K562 (cell line): ENCODE measurements around the gene ATP8A1. TPM values are rescaled to one million over a fixed set of nuclear protein-coding genes. Genes with fewer than 3 reads are reported as not detected.

Experiments
- ATAC-seq: fragments of 200-7000 bp; cut with Tn5 transposase; 3 replicates; pipeline ENCODE4 v1.9.1; 2020; ENCODE audit warnings: moderate library complexity
- BruUV-seq: library from RNA; stranded (reverse); fragments of 400-500 nt; replicated peaks from 2 replicates; lab custom pipeline; 2021; lab: Mats Ljungman, UMichigan
- CTCF ChIA-PET: fragments of 300-600 bp; formaldehyde crosslinking; extraction: SDS; loops from one replicate; lab custom pipeline; 2021; ENCODE audit warnings: low intra/inter-chr PET ratio; lab: Yijun Ruan, JAX
- POLR2A ChIA-PET: fragments of 300-600, 350-650 bp; sonication (Branson Sonifier 250); formaldehyde crosslinking; extraction: SDS; loops from one replicate; lab custom pipeline; 2021; ENCODE audit warnings: antibody characterized with exemption, inconsistent platforms; lab: Yijun Ruan, JAX
- DNase-seq, 4 experiments: peaks; one replicate each; pipeline versions ENCODE4 v3.0.0 to v3.0.0-alpha.2; 2011 to 2018; ENCODE audit warnings: low spot score in 3 of 4, mixed read lengths in 3 of 4; ENCODE audit errors: extremely low read depth in 1 of 4
- FAIRE-seq: peaks from 2 replicates; lab custom pipeline; 2011; peaks lifted over from hg19 to GRCh38; lab: Jason Lieb, UNC
- H2AFZ ChIP-seq: 2 replicates; pipeline ENCODE4 v1.6.0; 2011; ENCODE audit warnings: low read depth, low read length, control low read depth, inconsistent platforms
- H3K27ac ChIP-seq: fragments of 200-600 bp; 3 replicates; pipeline ENCODE4 v1.8.0; 2011; ENCODE audit warnings: low read depth, mild to moderate bottlenecking, control low read depth, inconsistent platforms, low read length, moderate library complexity, mixed read lengths; ENCODE audit errors: extremely low read depth
- H3K27me3 ChIP-seq, 2 experiments: fragments of 300-600 bp in 1 of 2; 2 replicates in 1 of 2; 3 replicates in 1 of 2; pipeline versions ENCODE4 v1.6.0 to v1.8.0; 2011; ENCODE audit warnings: inconsistent platforms in 2 of 2, low read length in 2 of 2, mild to moderate bottlenecking in 1 of 2, mixed read lengths in 1 of 2, moderate library complexity in 1 of 2; ENCODE audit not compliant: control insufficient read depth in 2 of 2, insufficient read depth in 2 of 2
- H3K36me3 ChIP-seq: fragments of 300-600 bp; 3 replicates; pipeline ENCODE4 v1.8.0; 2011; ENCODE audit warnings: mild to moderate bottlenecking, low read length, inconsistent platforms; ENCODE audit not compliant: control insufficient read depth, insufficient read depth
- H3K4me1 ChIP-seq, 2 experiments: fragments of 200-600 bp in 1 of 2; replicated peaks in 1 of 2; 2 replicates in 1 of 2; 3 replicates in 1 of 2; pipeline versions ENCODE4 v1.5.1 to v1.8.0; 2011; ENCODE audit warnings: inconsistent platforms in 2 of 2, low read length in 2 of 2, mild to moderate bottlenecking in 1 of 2, mixed read lengths in 1 of 2, moderate library complexity in 1 of 2; ENCODE audit not compliant: control insufficient read depth in 2 of 2, insufficient read depth in 2 of 2
- H3K4me2 ChIP-seq: 2 replicates; pipeline ENCODE4 v1.6.1; 2011; ENCODE audit warnings: low read length, control low read depth, inconsistent platforms, mixed read lengths; ENCODE audit not compliant: insufficient read depth
- H3K4me3 ChIP-seq: fragments of 200-600 bp; sonication (generic), shearing (Covaris generic); 2 replicates; pipeline ENCODE4 v1.5.1; 2016; ENCODE audit warnings: control low read depth, inconsistent platforms
- H3K79me2 ChIP-seq: fragments of 200-600 bp; 3 replicates; pipeline ENCODE4 v1.8.0; 2011; ENCODE audit warnings: low read length, inconsistent platforms; ENCODE audit not compliant: control insufficient read depth, insufficient read depth
- H3K9ac ChIP-seq, 2 experiments: 2 replicates each; pipeline versions ENCODE4 v1.6.0 to v1.6.1; 2011; ENCODE audit warnings: low read depth in 2 of 2, low read length in 2 of 2, control low read depth in 1 of 2, inconsistent platforms in 1 of 2, mild to moderate bottlenecking in 1 of 2, mixed read lengths in 1 of 2; ENCODE audit not compliant: insufficient read depth in 1 of 2
- H3K9me1 ChIP-seq: one replicate; pipeline ENCODE4 v1.6.0; 2011; ENCODE audit warnings: inconsistent platforms, mild to moderate bottlenecking, low read length, moderate library complexity; ENCODE audit not compliant: control insufficient read depth, insufficient read depth
- H3K9me3 ChIP-seq: replicated peaks from 2 replicates; pipeline ENCODE4 v1.5.1; 2011; ENCODE audit warnings: low read depth, low read length, inconsistent platforms; ENCODE audit not compliant: control insufficient read depth, insufficient read depth
- H4K20me1 ChIP-seq: replicated peaks from 2 replicates; pipeline ENCODE4 v1.6.1; 2011; ENCODE audit warnings: low read length, inconsistent platforms, mixed read lengths; ENCODE audit not compliant: control insufficient read depth, insufficient read depth
- ASH1L ChIP-seq: fragments of 450-650 bp; IDR thresholded peaks from 2 replicates; pipeline ENCODE4 v1.6.1; 2018; ENCODE audit warnings: borderline replicate concordance, mild to moderate bottlenecking, low read depth; ENCODE audit not compliant: partially characterized antibody
- CREBBP ChIP-seq: IDR thresholded peaks from one replicate; pipeline ENCODE4 v1.6.1; 2012; ENCODE audit warnings: low read depth, mild to moderate bottlenecking, control low read depth, inconsistent platforms, low read length
- DDX20 ChIP-seq: fragments of 450-650 bp; IDR thresholded peaks from 2 replicates; pipeline ENCODE4 v1.6.1; 2016; ENCODE audit warnings: missing genetic modification characterization, low read depth, mild to moderate bottlenecking, missing compliant biosample characterization, moderate library complexity
- EWSR1 ChIP-seq: fragments of 450-650 bp; IDR thresholded peaks from 2 replicates; pipeline ENCODE4 v1.6.1; 2018; ENCODE audit warnings: borderline replicate concordance, mild to moderate bottlenecking, low read depth, moderate library complexity; ENCODE audit not compliant: partially characterized antibody
- GATA2 ChIP-seq: sonication (generic); formaldehyde crosslinking; IDR thresholded peaks from 2 replicates; pipeline ENCODE4 v1.4.0; 2020; ENCODE audit warnings: mild to moderate bottlenecking, missing genetic modification reagents
- GATAD2A ChIP-seq: fragments of 450-650 bp; IDR thresholded peaks from 2 replicates; pipeline ENCODE4 v1.6.1; 2017
- HMGN3 ChIP-seq: IDR thresholded peaks from 2 replicates; pipeline ENCODE4 v1.6.1; 2011; ENCODE audit warnings: borderline replicate concordance, low read depth, mild to moderate bottlenecking, mixed read lengths, low read length; ENCODE audit not compliant: insufficient read length; ENCODE audit errors: extremely low read depth
- MCM7 ChIP-seq, 2 experiments: fragments of 450-650 bp; IDR thresholded peaks; 2 replicates each; pipeline ENCODE4 v1.6.1; 2016 to 2018
- SAFB ChIP-seq: fragments of 200-400 bp; formaldehyde crosslinking; IDR thresholded peaks from 2 replicates; pipeline ENCODE4 v1.6.1; 2017; ENCODE audit warnings: low read depth, low read length, borderline replicate concordance
- TEAD4 ChIP-seq, 2 experiments: sonication (generic) in 1 of 2; formaldehyde crosslinking in 1 of 2; IDR thresholded peaks; 2 replicates each; pipeline versions ENCODE4 v1.6.1 to v1.8.0; 2012 to 2022; ENCODE audit warnings: borderline replicate concordance in 1 of 2, inconsistent platforms in 1 of 2, low read length in 1 of 2, mild to moderate bottlenecking in 1 of 2, missing genetic modification reagents in 1 of 2
- THRB ChIP-seq: fragments of 450-650 bp; formaldehyde crosslinking; conservative IDR thresholded peaks from 2 replicates; pipeline ENCODE4 v1.4.0; 2022; ENCODE audit warnings: mild to moderate bottlenecking, missing genetic modification characterization
- TSC22D4 ChIP-seq: fragments of 450-650 bp; IDR thresholded peaks from 2 replicates; pipeline ENCODE4 v1.6.1; 2016; ENCODE audit warnings: missing genetic modification characterization, missing biosample characterization, control low read depth
- ZNF263 ChIP-seq: sonication (generic); formaldehyde crosslinking; IDR thresholded peaks from 2 replicates; pipeline ENCODE4 v1.8.0; 2022; ENCODE audit warnings: mild to moderate bottlenecking, missing genetic modification reagents, borderline replicate concordance
- ZNF717 ChIP-seq: fragments of 250-450 bp; sonication (Bioruptor Pico); IDR thresholded peaks from 2 replicates; pipeline ENCODE4 v1.5.0; 2021
- WGBS: fragments of 100-300 bp; shearing (Covaris generic); methylation state at CpG from one replicate; pipeline ENCODE4 v1.1.6; 2016; ENCODE audit warnings: low coverage, mixed read lengths; ENCODE audit not compliant: insufficient coverage; ENCODE audit errors: missing lambda C conversion rate; 5-methylcytosine and 5-hydroxymethylcytosine counted together
- in situ Hi-C: fragments of 300-500 bp; cut with MboI; formaldehyde crosslinking; loops from 4 replicates; pipeline ENCODE4 v1.15.0; 2018; ENCODE audit warnings: inconsistent platforms, mixed read lengths
- intact Hi-C: fragments of 100-400 bp; cut with micrococcal nuclease; formaldehyde crosslinking; loops from 2 replicates; pipeline ENCODE4 v1.14.2; 2022
- polyA plus RNA-seq, 8 experiments: library from polyadenylated mRNA; depleted of rRNA in 4 of 8; stranded (reverse) in 5 of 8; unstranded in 3 of 8; fragments of >200 nt; fragmentation: Nextera tagmentation in 2 of 8; fragmentation: Illumina TruSeq in 1 of 8; extraction: Ambion mirVana in 2 of 8; extraction: Trizol in 1 of 8; gene quantifications; 2 replicates each; pipeline versions ENCODE4 v1.2.1 to v1.2.3, GENCODE V29; 2011 to 2014; ENCODE audit warnings: inconsistent platforms in 1 of 8, missing spikeins in 1 of 8
- total RNA-seq, 7 experiments: library from RNA; depleted of rRNA in 6 of 7; stranded (reverse); fragments of >200 nt in 6 of 7; fragmentation: Illumina TruSeq in 2 of 7; extraction: Trizol in 2 of 7; gene quantifications; 2 replicates each; pipeline versions ENCODE4 v1.2.1 to v1.2.3, GENCODE V29; 2011 to 2021; ENCODE audit warnings: low replicate concordance in 1 of 7

Gene ATP8A1
- total and polyA plus RNA-seq, 9 of the 15 experiments (the other 6 are each of a cell fraction or from before 2014, with no cell fraction given): 0.05 to 0.29 (median 0.07) TPM; not detected in 2

- no peaks in the 10 kb centered on the region for H3K4me1 ChIP-seq
- no peaks in the 10 kb centered on the region for H3K27me3 ChIP-seq
- intact Hi-C loops: no loop called here
- no peaks in the 10 kb centered on the region for H3K79me2 ChIP-seq
- H2AFZ ChIP-seq: no peak overlapping the region
- no TSS peak for BruUV-seq
- no peak overlapping the region for H3K27ac ChIP-seq
- no peak for ATAC-seq
- TF ChIP-seq TEAD4 (IDR thresholded peaks at IDR 0.05; ENCODE audit: low read length): no peak
- no peak for TF ChIP-seq TEAD4 (CRISPR knock-in tag; IDR thresholded peaks at IDR 0.05; ENCODE audit: borderline replicate concordance)
- no peak for TF ChIP-seq ZNF263 (CRISPR knock-in tag)
- TF ChIP-seq GATA2 (CRISPR knock-in tag): no peak
- TF ChIP-seq, all 486 proteins: peak for 0
- in situ Hi-C loops: no loop called here
- H3K9me3 ChIP-seq: no peaks in the 10 kb centered on the region
- POLR2A ChIA-PET: no interaction called here
- H3K36me3 ChIP-seq: no peaks in the 10 kb centered on the region
- CTCF ChIA-PET: no interaction called here
- no peak overlapping the region for H3K4me2 ChIP-seq
- WGBS: 0% methylated on average over 2 of the region's 2 CpGs
- DNase-seq: no peak
- H3K9me1 ChIP-seq: no peaks in the 10 kb centered on the region
- no peak overlapping the region for H3K4me3 ChIP-seq
- H4K20me1 ChIP-seq: no peaks in the 10 kb centered on the region
- H3K9ac ChIP-seq: no peak overlapping the region
- no peak for FAIRE-seq
These were observed 53.0 kb downstream of the ATP8A1 start for GRCh38 chr4:42603862-42604261.

- H3K9ac ChIP-seq: no peak overlapping the region
- in situ Hi-C loops: no loop called here
- H3K4me3 ChIP-seq: no peak overlapping the region
- no peak overlapping the region for H2AFZ ChIP-seq
- ATAC-seq: no peak
- TF ChIP-seq DDX20 (tag): no peak
- no peak for TF ChIP-seq GATAD2A
- no peak for TF ChIP-seq ZNF717 (CRISPR knock-in tag)
- no peak for TF ChIP-seq HMGN3
- no peak for TF ChIP-seq CREBBP
- no peak for TF ChIP-seq THRB (CRISPR knock-in tag)
- TF ChIP-seq TSC22D4 (tag): no peak
- TF ChIP-seq ASH1L: no peak
- no peak for TF ChIP-seq GATA2 (CRISPR knock-in tag)
- TF ChIP-seq MCM7 (IDR thresholded peaks at IDR 0.05): no peak
- no peak for TF ChIP-seq EWSR1
- no peak for TF ChIP-seq SAFB
- no peak overlapping the region for H3K4me2 ChIP-seq
- intact Hi-C loops: no loop called here
- BruUV-seq: no TSS peak
- no peaks in the 10 kb centered on the region for H3K9me3 ChIP-seq
- no peaks in the 10 kb centered on the region for H3K36me3 ChIP-seq
- H3K9me1 ChIP-seq: no peaks in the 10 kb centered on the region
- no peaks in the 10 kb centered on the region for H3K27me3 ChIP-seq
- ChIA-PET CTCF (no interaction called here), POLR2A (no interaction called here)
- WGBS: 3% methylated on average over 2 of the region's 2 CpGs
- no peaks in the 10 kb centered on the region for H3K79me2 ChIP-seq
- no peak overlapping the region for H3K27ac ChIP-seq
- H4K20me1 ChIP-seq: no peaks in the 10 kb centered on the region
- no peak for FAIRE-seq
- DNase-seq: no peak
- H3K4me1 ChIP-seq: no peaks in the 10 kb centered on the region
These were observed 56.3 kb downstream of the ATP8A1 start for GRCh38 chr4:42600578-42600977.
